MM.1S (cell line): ENCODE data around the gene TMEM45B.

Source experiments
- EZH2 ChIP-seq: fragments of 300-600 bp; sonication (generic); optimal IDR thresholded peaks from 2 replicates; pipeline ENCODE3; 2017; ENCODE audit warnings: low read depth, mild to moderate bottlenecking, antibody characterized with exemption, low read length, mixed read lengths
- EZH2phosphoT487 ChIP-seq: fragments of 300-600 bp; sonication (generic); IDR thresholded peaks from 2 replicates; pipeline ENCODE4 v1.6.1; 2018; ENCODE audit warnings: antibody characterized with exemption, low read length
- TF ChIP-seq, protein P1 (sequence below): fragments of 300-600 bp; sonication (generic); IDR thresholded peaks from 2 replicates; pipeline ENCODE4 v1.5.1; 2016; ENCODE audit warnings: antibody characterized with exemption, low read length, mixed read lengths

DNA sequence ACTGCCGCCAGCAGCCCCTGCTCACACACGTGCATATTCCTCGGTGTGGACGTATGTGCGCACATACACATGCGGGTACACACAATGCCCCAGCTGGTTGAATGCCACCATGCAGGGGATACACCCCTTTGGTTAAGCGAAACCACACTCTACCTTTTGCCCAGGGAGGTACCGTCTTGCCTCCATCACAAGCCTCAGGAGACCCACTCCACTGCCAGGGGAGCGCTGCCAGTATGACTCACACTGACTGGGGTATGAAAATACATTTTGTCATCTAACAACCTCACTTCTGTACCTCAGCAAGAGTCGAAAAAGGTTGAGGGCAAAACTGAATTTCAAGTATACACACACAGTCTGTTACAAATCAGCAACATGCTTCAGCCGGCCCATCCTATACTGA, 39.4 kb downstream of the TMEM45B start:
- TF ChIP-seq, protein P1, sequence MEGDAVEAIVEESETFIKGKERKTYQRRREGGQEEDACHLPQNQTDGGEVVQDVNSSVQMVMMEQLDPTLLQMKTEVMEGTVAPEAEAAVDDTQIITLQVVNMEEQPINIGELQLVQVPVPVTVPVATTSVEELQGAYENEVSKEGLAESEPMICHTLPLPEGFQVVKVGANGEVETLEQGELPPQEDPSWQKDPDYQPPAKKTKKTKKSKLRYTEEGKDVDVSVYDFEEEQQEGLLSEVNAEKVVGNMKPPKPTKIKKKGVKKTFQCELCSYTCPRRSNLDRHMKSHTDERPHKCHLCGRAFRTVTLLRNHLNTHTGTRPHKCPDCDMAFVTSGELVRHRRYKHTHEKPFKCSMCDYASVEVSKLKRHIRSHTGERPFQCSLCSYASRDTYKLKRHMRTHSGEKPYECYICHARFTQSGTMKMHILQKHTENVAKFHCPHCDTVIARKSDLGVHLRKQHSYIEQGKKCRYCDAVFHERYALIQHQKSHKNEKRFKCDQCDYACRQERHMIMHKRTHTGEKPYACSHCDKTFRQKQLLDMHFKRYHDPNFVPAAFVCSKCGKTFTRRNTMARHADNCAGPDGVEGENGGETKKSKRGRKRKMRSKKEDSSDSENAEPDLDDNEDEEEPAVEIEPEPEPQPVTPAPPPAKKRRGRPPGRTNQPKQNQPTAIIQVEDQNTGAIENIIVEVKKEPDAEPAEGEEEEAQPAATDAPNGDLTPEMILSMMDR: no peak
- TF ChIP-seq EZH2 (no peak), EZH2phosphoT487 (no peak)
